ENCODE data around the gene KCNK10. TPM values are rescaled to one million over a fixed set of nuclear protein-coding genes. Genes with fewer than 3 reads are reported as not detected.

Gene KCNK10
- total RNA-seq, 1 experiment from 2014 or later = not detected

DNA sequence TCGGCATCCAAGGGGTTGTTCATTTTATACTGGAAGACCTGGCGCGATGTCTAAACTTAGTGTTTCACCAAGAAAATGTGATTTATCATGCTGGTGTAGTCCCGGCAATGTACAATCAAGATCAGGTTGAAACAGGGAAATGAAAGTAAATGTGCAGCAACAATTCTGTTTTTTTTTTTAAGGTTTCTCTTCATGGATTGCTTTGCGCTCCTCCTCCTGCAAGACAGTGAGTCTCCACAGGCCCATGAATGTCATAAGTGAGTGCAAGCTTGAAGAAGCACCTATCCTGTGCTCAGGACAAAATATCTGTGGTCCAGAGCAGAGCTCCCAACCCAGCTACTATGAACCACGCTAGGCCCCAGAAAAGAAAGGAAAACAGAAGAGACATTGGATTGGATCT is 143.4 kb downstream of the KCNK10 start:
- no TSS peak for BruUV-seq (replicated peaks)
- no peaks in the 10 kb centered on the region for H3K27me3 ChIP-seq (replicated peaks; ENCODE audit: insufficient read depth, low read depth, low read length, poor library complexity)
- TF ChIP-seq CTCF (conservative IDR thresholded peaks at IDR 0.05; ENCODE audit: low read depth, low read length) (no peak), EZH2 (IDR thresholded peaks at IDR 0.05; ENCODE audit: borderline replicate concordance, low read depth, low read length, poor library complexity, severe bottlenecking) (no peak)
- no peak for DNase-seq (ENCODE audit: low spot score)
- no peaks in the 10 kb centered on the region for H3K4me1 ChIP-seq (ENCODE audit: insufficient read depth, low read length, poor library complexity, severe bottlenecking)
- H3K9me3 ChIP-seq (ENCODE audit: low read depth, low read length, poor library complexity, severe bottlenecking) = no peaks in the 10 kb centered on the region
- H3K27ac ChIP-seq (ENCODE audit: low read depth, low read length, poor library complexity, severe bottlenecking) = no peak overlapping the region
- no peaks in the 10 kb centered on the region for H3K36me3 ChIP-seq (ENCODE audit: insufficient read depth, low read length, poor library complexity, severe bottlenecking)
- CTCF ChIA-PET = interaction anchor here (1.4 kb wide), 1 partner anchor 10 kb away, joined by 4 read pairs; no protein-coding TSS in a partner anchor
- intact Hi-C loops (cut with micrococcal nuclease; ENCODE audit: unreplicated experiment) = no loop called here
- H3K4me3 ChIP-seq (ENCODE audit: low read depth, low read length, poor library complexity, severe bottlenecking) = no peak overlapping the region
- POLR2A ChIA-PET (ENCODE audit: low non-redundant PET) = no interaction called here

- ChIA-PET POLR2A (ENCODE audit: low non-redundant PET) (no interaction called here), CTCF (no interaction called here)
- no peaks in the 10 kb centered on the region for H3K4me1 ChIP-seq (ENCODE audit: insufficient read depth, low read length, poor library complexity, severe bottlenecking)
- H3K27me3 ChIP-seq (replicated peaks; ENCODE audit: insufficient read depth, low read depth, low read length, poor library complexity) = no peaks in the 10 kb centered on the region
- H3K27ac ChIP-seq (ENCODE audit: low read depth, low read length, poor library complexity, severe bottlenecking) = no peak overlapping the region
- H3K4me3 ChIP-seq (ENCODE audit: low read depth, low read length, poor library complexity, severe bottlenecking) = no peak overlapping the region
- TF ChIP-seq CTCF (conservative IDR thresholded peaks at IDR 0.05; ENCODE audit: low read depth, low read length) = no peak
- TF ChIP-seq EZH2 (IDR thresholded peaks at IDR 0.05; ENCODE audit: borderline replicate concordance, low read depth, low read length, poor library complexity, severe bottlenecking) = no peak
- H3K36me3 ChIP-seq (ENCODE audit: insufficient read depth, low read length, poor library complexity, severe bottlenecking) = no peaks in the 10 kb centered on the region
- BruUV-seq (replicated peaks) = no TSS peak
- no peak for DNase-seq (ENCODE audit: low spot score)
- H3K9me3 ChIP-seq (ENCODE audit: low read depth, low read length, poor library complexity, severe bottlenecking) = no peaks in the 10 kb centered on the region
- intact Hi-C loops (cut with micrococcal nuclease; ENCODE audit: unreplicated experiment) = no loop called here
Observed at GRCh38 chr14:88170333-88170732, 152.7 kb downstream of the KCNK10 start.

DNA sequence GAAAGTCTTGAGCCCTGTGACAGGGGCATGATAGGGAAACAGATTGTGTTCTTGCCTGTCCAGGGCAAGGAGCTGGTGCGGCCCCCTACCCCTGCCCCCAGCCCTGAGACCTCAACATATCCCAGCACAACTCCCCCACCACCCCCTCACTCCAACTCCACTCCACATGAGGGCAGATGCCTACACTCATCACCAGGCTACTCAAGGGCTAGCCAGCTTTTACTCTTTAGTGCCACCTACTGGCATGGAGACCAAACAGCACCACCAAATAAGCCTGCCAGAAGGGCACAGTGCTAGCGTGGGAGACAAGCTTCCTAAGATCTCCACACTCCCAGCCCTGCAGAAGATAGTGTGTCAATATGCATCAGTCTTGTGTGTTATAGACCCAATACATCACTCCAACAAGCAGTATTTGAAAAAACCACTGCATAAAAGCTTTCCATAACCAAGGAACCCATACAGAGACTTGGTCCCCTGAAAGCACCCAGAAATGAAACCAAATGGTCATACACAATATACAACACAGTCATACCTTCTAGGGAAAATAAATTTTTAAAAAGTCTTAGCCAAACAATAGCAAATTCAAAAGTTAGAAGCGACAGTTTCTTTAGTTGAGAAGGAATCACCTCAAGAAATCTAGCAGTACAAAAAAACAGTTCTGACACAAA is 154.4 kb downstream of the KCNK10 start:
- peak; percentile 68 for DNase-seq (ENCODE audit: low spot score)
- Histone ChIP-seq H3K27ac (ENCODE audit: low read depth, low read length, poor library complexity, severe bottlenecking) (no peak overlapping the region), H3K4me1 (ENCODE audit: insufficient read depth, low read length, poor library complexity, severe bottlenecking) (no peaks in the 10 kb centered on the region), H3K9me3 (ENCODE audit: low read depth, low read length, poor library complexity, severe bottlenecking) (no peaks in the 10 kb centered on the region), H3K36me3 (ENCODE audit: insufficient read depth, low read length, poor library complexity, severe bottlenecking) (no peaks in the 10 kb centered on the region), H3K27me3 (replicated peaks; ENCODE audit: insufficient read depth, low read depth, low read length, poor library complexity) (no peaks in the 10 kb centered on the region), H3K4me3 (ENCODE audit: low read depth, low read length, poor library complexity, severe bottlenecking) (no peak overlapping the region)
- POLR2A ChIA-PET (ENCODE audit: low non-redundant PET) = no interaction called here
- TF ChIP-seq EZH2 (IDR thresholded peaks at IDR 0.05; ENCODE audit: borderline replicate concordance, low read depth, low read length, poor library complexity, severe bottlenecking) (no peak), CTCF (conservative IDR thresholded peaks at IDR 0.05; ENCODE audit: low read depth, low read length) (peak; percentile 77)
- intact Hi-C loops (cut with micrococcal nuclease; ENCODE audit: unreplicated experiment) = loop anchor here (1.0 to 2.0 kb wide), 2 partner anchors 155 to 224 kb away; no protein-coding TSS in a partner anchor
- CTCF ChIA-PET = interaction anchor here (0.5 to 1.8 kb wide), 5 partner anchors 21 to 224 kb away, joined by 3 to 26 read pairs (median 3); no protein-coding TSS in a partner anchor
- BruUV-seq (replicated peaks) = no TSS peak
